IMR-90 (cell line): ENCODE results near the gene RAD52. TPM values are rescaled to one million over a fixed set of nuclear protein-coding genes. Genes with fewer than 3 reads are reported as not detected.
A peak's percentile ranks its signal among the peaks of the same experiment; 100 is the strongest.

Source experiments
- ATAC-seq: fragments of 200-7000 bp; cut with Tn5 transposase; 2 replicates; pipeline ENCODE4 v1.9.1; 2020; ENCODE audit warnings: low read depth, mild to moderate bottlenecking, moderate library complexity
- BruUV-seq: library from RNA; stranded (reverse); fragments of 400-500 nt; replicated peaks from 2 replicates; lab custom pipeline; 2021; lab: Mats Ljungman, UMichigan
- CTCF ChIA-PET: fragments of 300-600 bp; formaldehyde crosslinking; extraction: SDS; loops from one replicate; lab custom pipeline; 2021; ENCODE audit warnings: antibody characterized with exemption; lab: Yijun Ruan, JAX
- POLR2A ChIA-PET: fragments of 300-600 bp; sonication (Branson Sonifier 250); formaldehyde crosslinking; loops from one replicate; lab custom pipeline; 2022; ENCODE audit warnings: antibody characterized with exemption; ENCODE audit not compliant: unreplicated experiment; lab: Charles Lee
- DNase-seq: peaks from one replicate; pipeline ENCODE4 v3.0.0; 2013
- H2AFZ ChIP-seq: replicated peaks from 2 replicates; pipeline ENCODE3; 2013; ENCODE audit warnings: low read length, mild to moderate bottlenecking; ENCODE audit not compliant: poor library complexity
- H2AK5ac ChIP-seq: 2 replicates; pipeline ENCODE4 v1.6.1; 2013; ENCODE audit warnings: low read depth, low read length, inconsistent platforms
- H2AK9ac ChIP-seq: replicated peaks from 2 replicates; pipeline ENCODE3; 2013; ENCODE audit warnings: mild to moderate bottlenecking, low read depth, low read length, moderate library complexity; ENCODE audit not compliant: poor library complexity
- H2BK120ac ChIP-seq: 2 replicates; pipeline ENCODE4 v1.6.1; 2013; ENCODE audit warnings: low read depth, low read length, inconsistent platforms
- H2BK15ac ChIP-seq: 3 replicates; pipeline ENCODE4 v1.6.1; 2013; ENCODE audit warnings: low read depth, low read length, inconsistent platforms
- H2BK20ac ChIP-seq: 2 replicates; pipeline ENCODE4 v1.6.1; 2013; ENCODE audit warnings: low read depth, mild to moderate bottlenecking, inconsistent platforms, low read length, moderate library complexity
- H2BK5ac ChIP-seq: 2 replicates; pipeline ENCODE4 v1.6.1; 2013; ENCODE audit warnings: mild to moderate bottlenecking, low read depth, low read length, inconsistent platforms; ENCODE audit not compliant: poor library complexity, severe bottlenecking
- H3K14ac ChIP-seq: replicated peaks from 2 replicates; pipeline ENCODE4 v1.6.1; 2013; ENCODE audit warnings: low read depth, low read length, inconsistent platforms
- H3K18ac ChIP-seq: 2 replicates; pipeline ENCODE4 v1.6.1; 2013; ENCODE audit warnings: low read depth, low read length, control low read depth
- H3K23ac ChIP-seq: 2 replicates; pipeline ENCODE4 v1.6.1; 2013; ENCODE audit warnings: low read depth, low read length, inconsistent platforms
- H3K27ac ChIP-seq: 2 replicates; pipeline ENCODE4 v1.5.1; 2013; ENCODE audit warnings: mild to moderate bottlenecking, control low read depth, low read length; ENCODE audit not compliant: insufficient read depth
- H3K27me3 ChIP-seq: 2 replicates; pipeline ENCODE4 v1.6.1; 2013; ENCODE audit warnings: low read length; ENCODE audit not compliant: control insufficient read depth, insufficient read depth
- H3K36me3 ChIP-seq: 2 replicates; pipeline ENCODE4 v1.6.1; 2013; ENCODE audit warnings: low read length, mixed read lengths; ENCODE audit not compliant: control insufficient read depth, insufficient read depth
- H3K4ac ChIP-seq: 2 replicates; pipeline ENCODE4 v1.6.1; 2013; ENCODE audit warnings: low read depth, low read length, inconsistent platforms
- H3K4me1 ChIP-seq: 2 replicates; pipeline ENCODE4 v1.6.1; 2013; ENCODE audit warnings: low read length, mixed read lengths; ENCODE audit not compliant: control insufficient read depth, insufficient read depth
- H3K4me2 ChIP-seq: 2 replicates; pipeline ENCODE4 v1.6.1; 2013; ENCODE audit warnings: low read depth, mild to moderate bottlenecking, control low read depth, low read length, moderate library complexity
- H3K4me3 ChIP-seq: 2 replicates; pipeline ENCODE4 v1.5.1; 2013; ENCODE audit warnings: low read depth, mild to moderate bottlenecking, control low read depth, low read length, moderate library complexity; ENCODE audit not compliant: insufficient read depth
- H3K56ac ChIP-seq: 2 replicates; pipeline ENCODE4 v1.6.1; 2013; ENCODE audit warnings: low read length, inconsistent platforms; ENCODE audit not compliant: insufficient read depth; ENCODE audit errors: extremely low read depth
- H3K79me1 ChIP-seq, 2 experiments: 2 replicates each; pipeline ENCODE4 v1.6.1; 2013; ENCODE audit warnings: low read length in 2 of 2, inconsistent platforms in 1 of 2, low read depth in 1 of 2
- H3K9ac ChIP-seq: 2 replicates; pipeline ENCODE4 v1.6.1; 2013; ENCODE audit warnings: low read depth, low read length, control low read depth
- H3K9me1 ChIP-seq: 2 replicates; pipeline ENCODE4 v1.6.1; 2013; ENCODE audit warnings: low read length, inconsistent platforms; ENCODE audit not compliant: insufficient read depth
- H3K9me3 ChIP-seq: 2 replicates; pipeline ENCODE4 v1.6.1; 2013; ENCODE audit warnings: low read length; ENCODE audit not compliant: control insufficient read depth, insufficient read depth
- H4K20me1 ChIP-seq: 2 replicates; pipeline ENCODE4 v1.6.1; 2013; ENCODE audit warnings: low read length, inconsistent platforms; ENCODE audit not compliant: insufficient read depth
- H4K5ac ChIP-seq: 2 replicates; pipeline ENCODE4 v1.6.1; 2013; ENCODE audit warnings: mild to moderate bottlenecking, low read depth, low read length, control low read depth
- H4K8ac ChIP-seq, 2 experiments: 2 replicates each; pipeline ENCODE4 v1.6.1; 2013; ENCODE audit warnings: low read depth in 2 of 2, low read length in 2 of 2, control low read depth in 1 of 2, inconsistent platforms in 1 of 2
- H4K91ac ChIP-seq: 2 replicates; pipeline ENCODE4 v1.6.1; 2013; ENCODE audit warnings: low read depth, low read length, inconsistent platforms; ENCODE audit not compliant: insufficient read depth
- BHLHE40 ChIP-seq: fragments of 150-350 bp; IDR thresholded peaks from 2 replicates; pipeline ENCODE4 v1.6.1; 2016; ENCODE audit warnings: mild to moderate bottlenecking, low read depth, low read length
- CEBPB ChIP-seq: IDR thresholded peaks from 2 replicates; pipeline ENCODE4 v1.6.1; 2012; ENCODE audit warnings: low read depth, low read length, improper control_type of control experiment
- CHD1 ChIP-seq: IDR thresholded peaks from 2 replicates; pipeline ENCODE4 v1.6.1; 2012; ENCODE audit warnings: low read depth, low read length, improper control_type of control experiment
- MAFK ChIP-seq: IDR thresholded peaks from 2 replicates; pipeline ENCODE4 v1.6.1; 2012; ENCODE audit warnings: low read depth, low read length, improper control_type of control experiment
- MAZ ChIP-seq: IDR thresholded peaks from 2 replicates; pipeline ENCODE4 v1.6.1; 2012; ENCODE audit warnings: low read depth, mild to moderate bottlenecking, low read length, improper control_type of control experiment, moderate library complexity, borderline replicate concordance
- MXI1 ChIP-seq: IDR thresholded peaks from 2 replicates; pipeline ENCODE4 v1.6.1; 2012; ENCODE audit warnings: low read depth, mild to moderate bottlenecking, low read length, moderate library complexity, borderline replicate concordance
- NFE2L2 ChIP-seq: fragments of 150-350 bp; IDR thresholded peaks from 2 replicates; pipeline ENCODE4 v1.6.1; 2016; ENCODE audit warnings: low read depth, mild to moderate bottlenecking, low read length
- POLR2A ChIP-seq: IDR thresholded peaks from 2 replicates; pipeline ENCODE4 v1.6.1; 2012; ENCODE audit warnings: mild to moderate bottlenecking, low read depth, low read length
- RAD21 ChIP-seq: IDR thresholded peaks from 2 replicates; pipeline ENCODE4 v1.6.1; 2012; ENCODE audit warnings: low read length, improper control_type of control experiment
- RCOR1 ChIP-seq: IDR thresholded peaks from 2 replicates; pipeline ENCODE4 v1.6.1; 2012; ENCODE audit warnings: mild to moderate bottlenecking, low read length, improper control_type of control experiment; ENCODE audit not compliant: insufficient replicate concordance
- RFX5 ChIP-seq: IDR thresholded peaks from 2 replicates; pipeline ENCODE4 v1.8.0; 2012; ENCODE audit warnings: low read depth, mild to moderate bottlenecking, low read length, moderate library complexity
- SMC3 ChIP-seq: fragments of 150-350 bp; IDR thresholded peaks from 2 replicates; pipeline ENCODE4 v1.6.1; 2016; ENCODE audit warnings: low read depth, mild to moderate bottlenecking, antibody characterized with exemption, low read length, moderate library complexity
- WGBS, 2 experiments: methylation state at CpG; one replicate each; pipeline versions ENCODE4 v1.1.5 to v1.1.7; 2013; ENCODE audit warnings: missing lambda C conversion rate in 2 of 2; ENCODE audit not compliant: insufficient read length in 1 of 2; ENCODE audit errors: extremely low coverage in 2 of 2; 5-methylcytosine and 5-hydroxymethylcytosine counted together
- dilution Hi-C: fragments of 300-500 bp; cut with HindIII; formaldehyde crosslinking; loops from one replicate; pipeline ENCODE4 v1.14.3; 2018; ENCODE audit warnings: low sequenced_read_pairs; ENCODE audit not compliant: unreplicated experiment
- in situ Hi-C: fragments of 300-500 bp; cut with MboI; formaldehyde crosslinking; loops from 3 replicates; pipeline ENCODE4 v1.14.3; 2019; ENCODE audit warnings: low sequenced_read_pairs, inconsistent platforms, mixed read lengths
- intact Hi-C: fragments of 100-400 bp; cut with micrococcal nuclease; formaldehyde crosslinking; loops from 2 replicates; pipeline ENCODE4 v1.10.0; 2022
- polyA plus RNA-seq, 3 experiments: library from polyadenylated mRNA; depleted of rRNA; stranded (reverse); fragments of >200 nt; gene quantifications; 2 replicates each; pipeline ENCODE4 v1.2.3, GENCODE V29; 2012; ENCODE audit warnings: low replicate concordance in 1 of 3
- total RNA-seq: library from RNA; depleted of rRNA; stranded (reverse); fragments of >200 nt; gene quantifications from 2 replicates; pipeline ENCODE4 v1.2.3, GENCODE V29; 2012
- TF ChIP-seq, protein P1 (sequence below): fragments of 150-350 bp; IDR thresholded peaks from 2 replicates; pipeline ENCODE4 v1.6.1; 2016; ENCODE audit warnings: low read depth, mild to moderate bottlenecking, low read length, moderate library complexity, borderline replicate concordance
- TF ChIP-seq, protein P2 (sequence below): conservative IDR thresholded peaks from 2 replicates; pipeline ENCODE4 v1.5.1; 2012; ENCODE audit warnings: mild to moderate bottlenecking, low read depth, low read length, improper control_type of control experiment
- TF ChIP-seq, protein P3 (sequence below): fragments of 150-350 bp; IDR thresholded peaks from 2 replicates; pipeline ENCODE4 v1.6.1; 2017; ENCODE audit warnings: mild to moderate bottlenecking, antibody characterized with exemption, low read length, low read depth

Gene RAD52
- total and polyA plus RNA-seq, 2 of the 4 experiments (the other 2 are of a cell fraction) = 10.7 to 11.3 TPM

DNA sequence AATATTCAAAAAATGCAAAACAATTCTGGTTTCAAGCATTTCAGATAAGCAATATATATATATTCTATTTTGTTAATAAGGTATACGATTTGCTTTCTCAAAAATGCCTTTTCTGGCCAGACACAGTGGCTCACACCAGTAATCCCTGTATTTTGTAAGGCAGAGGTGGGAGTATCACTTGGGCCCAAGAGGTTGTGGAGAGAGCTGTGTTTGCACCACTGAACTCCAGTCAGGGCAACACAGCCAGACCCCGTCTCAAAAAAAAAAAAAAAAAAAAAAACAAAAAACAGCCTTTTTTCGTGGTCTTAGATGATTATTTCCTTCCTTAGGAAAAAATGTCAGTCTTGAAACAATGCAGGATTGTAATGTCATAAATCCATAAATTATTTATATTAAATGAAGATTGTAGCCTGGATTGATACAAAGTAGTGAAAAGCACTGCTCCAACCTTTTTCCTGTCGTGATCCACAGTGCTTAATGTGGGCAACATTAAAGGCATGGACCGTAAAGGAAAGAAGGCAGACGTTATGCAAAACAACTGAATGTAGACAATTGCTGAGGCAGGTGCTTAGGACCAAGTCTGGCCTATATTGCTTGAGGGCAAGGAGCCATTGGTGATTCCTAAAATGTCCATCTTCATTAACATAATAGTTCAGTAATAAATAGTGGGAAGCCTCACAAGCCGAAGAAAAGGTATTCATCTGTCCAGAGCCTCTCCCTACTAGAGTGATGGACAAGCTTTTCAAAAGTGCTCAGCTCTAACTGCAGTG is 36.8 kb downstream of the RAD52 start:
- Histone ChIP-seq H3K36me3 (peaks cover 59% of the 10 kb centered on the region), H2AFZ (no peak overlapping the region), H3K18ac (no peak overlapping the region), H3K4ac (no peak overlapping the region), H3K14ac (no peak overlapping the region), H3K9me3 (no peaks in the 10 kb centered on the region), H3K23ac (no peak overlapping the region), H4K5ac (no peak overlapping the region), H3K4me3 (no peak overlapping the region), H3K56ac (no peak overlapping the region), H3K9me1 (peaks cover 5% of the 10 kb centered on the region; the same call in 1 of the 2 replicates), H2BK20ac (no peak overlapping the region), H2BK15ac (no peak overlapping the region), H3K79me1 (peaks cover 5 to 49% of the 10 kb centered on the region in 2 experiments), H3K27me3 (no peaks in the 10 kb centered on the region), H2AK9ac (no peak overlapping the region), H2AK5ac (no peak overlapping the region), H3K9ac (no peak overlapping the region), H3K4me2 (no peak overlapping the region), H2BK120ac (no peak overlapping the region), H2BK5ac (no peak overlapping the region), H4K20me1 (peaks cover 4% of the 10 kb centered on the region), H3K4me1 (peaks cover 4% of the 10 kb centered on the region), H4K91ac (no peak overlapping the region), H4K8ac (no peak overlapping the region), H3K27ac (no peak overlapping the region)
- in situ Hi-C loops = loop anchor here (25.0 kb wide), 1 partner anchor 675 kb away; the partner anchor contains the start of gene FBXL14
- no peak for ATAC-seq
- DNase-seq = no peak
- ChIA-PET POLR2A (no interaction called here), CTCF (no interaction called here)
- 90% methylated on average over 2 of the region's 7 CpGs; no CpG with 5 or more reads in 1 of the 2 experiments for WGBS, 2 experiments
- TSS peak; percentile 40 for BruUV-seq
- intact Hi-C loops = no loop called here
- dilution Hi-C loops = no loop called here
- TF ChIP-seq MXI1 = no peak
- no peak for TF ChIP-seq RAD21
- TF ChIP-seq RFX5 = no peak
- TF ChIP-seq, protein P1, sequence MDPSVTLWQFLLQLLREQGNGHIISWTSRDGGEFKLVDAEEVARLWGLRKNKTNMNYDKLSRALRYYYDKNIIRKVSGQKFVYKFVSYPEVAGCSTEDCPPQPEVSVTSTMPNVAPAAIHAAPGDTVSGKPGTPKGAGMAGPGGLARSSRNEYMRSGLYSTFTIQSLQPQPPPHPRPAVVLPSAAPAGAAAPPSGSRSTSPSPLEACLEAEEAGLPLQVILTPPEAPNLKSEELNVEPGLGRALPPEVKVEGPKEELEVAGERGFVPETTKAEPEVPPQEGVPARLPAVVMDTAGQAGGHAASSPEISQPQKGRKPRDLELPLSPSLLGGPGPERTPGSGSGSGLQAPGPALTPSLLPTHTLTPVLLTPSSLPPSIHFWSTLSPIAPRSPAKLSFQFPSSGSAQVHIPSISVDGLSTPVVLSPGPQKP = no peak
- no peak for TF ChIP-seq CEBPB
- TF ChIP-seq SMC3 = no peak
- TF ChIP-seq MAZ = no peak
- TF ChIP-seq NFE2L2 = no peak
- no peak for TF ChIP-seq RCOR1
- no peak for TF ChIP-seq BHLHE40
- TF ChIP-seq, protein P2, sequence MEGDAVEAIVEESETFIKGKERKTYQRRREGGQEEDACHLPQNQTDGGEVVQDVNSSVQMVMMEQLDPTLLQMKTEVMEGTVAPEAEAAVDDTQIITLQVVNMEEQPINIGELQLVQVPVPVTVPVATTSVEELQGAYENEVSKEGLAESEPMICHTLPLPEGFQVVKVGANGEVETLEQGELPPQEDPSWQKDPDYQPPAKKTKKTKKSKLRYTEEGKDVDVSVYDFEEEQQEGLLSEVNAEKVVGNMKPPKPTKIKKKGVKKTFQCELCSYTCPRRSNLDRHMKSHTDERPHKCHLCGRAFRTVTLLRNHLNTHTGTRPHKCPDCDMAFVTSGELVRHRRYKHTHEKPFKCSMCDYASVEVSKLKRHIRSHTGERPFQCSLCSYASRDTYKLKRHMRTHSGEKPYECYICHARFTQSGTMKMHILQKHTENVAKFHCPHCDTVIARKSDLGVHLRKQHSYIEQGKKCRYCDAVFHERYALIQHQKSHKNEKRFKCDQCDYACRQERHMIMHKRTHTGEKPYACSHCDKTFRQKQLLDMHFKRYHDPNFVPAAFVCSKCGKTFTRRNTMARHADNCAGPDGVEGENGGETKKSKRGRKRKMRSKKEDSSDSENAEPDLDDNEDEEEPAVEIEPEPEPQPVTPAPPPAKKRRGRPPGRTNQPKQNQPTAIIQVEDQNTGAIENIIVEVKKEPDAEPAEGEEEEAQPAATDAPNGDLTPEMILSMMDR = no peak
- no peak for TF ChIP-seq POLR2A
- TF ChIP-seq, protein P3, sequence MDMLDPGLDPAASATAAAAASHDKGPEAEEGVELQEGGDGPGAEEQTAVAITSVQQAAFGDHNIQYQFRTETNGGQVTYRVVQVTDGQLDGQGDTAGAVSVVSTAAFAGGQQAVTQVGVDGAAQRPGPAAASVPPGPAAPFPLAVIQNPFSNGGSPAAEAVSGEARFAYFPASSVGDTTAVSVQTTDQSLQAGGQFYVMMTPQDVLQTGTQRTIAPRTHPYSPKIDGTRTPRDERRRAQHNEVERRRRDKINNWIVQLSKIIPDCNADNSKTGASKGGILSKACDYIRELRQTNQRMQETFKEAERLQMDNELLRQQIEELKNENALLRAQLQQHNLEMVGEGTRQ = no peak
- TF ChIP-seq MAFK = no peak
- TF ChIP-seq CHD1 = no peak
